Keratinocyte (primary cell): ENCODE data around the gene CDKN1C. TPM values are rescaled to one million over a fixed set of nuclear protein-coding genes. Genes with fewer than 3 reads are reported as not detected.

ENCODE experiments used
- DNase-seq: peaks from one replicate; pipeline ENCODE4 v3.0.0-alpha.2; 2011; ENCODE audit warnings: low read depth, missing footprints, low spot score
- FAIRE-seq: peaks from 2 replicates; lab custom pipeline; 2011; peaks lifted over from hg19 to GRCh38; lab: Jason Lieb, UNC
- H2AFZ ChIP-seq: 2 replicates; pipeline ENCODE4 v1.6.0; 2012; ENCODE audit warnings: low read length, control low read depth, inconsistent platforms; ENCODE audit not compliant: control insufficient read depth
- H3K27ac ChIP-seq: 2 replicates; pipeline ENCODE4 v1.5.1; 2011; ENCODE audit warnings: low read length; ENCODE audit not compliant: control insufficient read depth, insufficient read depth
- H3K27me3 ChIP-seq: 3 replicates; pipeline ENCODE4 v1.6.0; 2011; ENCODE audit warnings: low read length; ENCODE audit not compliant: control insufficient read depth, insufficient read depth; ENCODE audit errors: extremely low read depth
- H3K36me3 ChIP-seq, 2 experiments: 2 replicates in 1 of 2; 3 replicates in 1 of 2; pipeline ENCODE4 v1.5.1; 2011; ENCODE audit warnings: low read length in 2 of 2, mild to moderate bottlenecking in 1 of 2; ENCODE audit not compliant: control insufficient read depth in 2 of 2, insufficient read depth in 2 of 2; ENCODE audit errors: extremely low read depth in 1 of 2
- H3K4me1 ChIP-seq: 3 replicates; pipeline ENCODE4 v1.5.1; 2011; ENCODE audit warnings: low read length; ENCODE audit not compliant: control insufficient read depth, insufficient read depth; ENCODE audit errors: extremely low read depth
- H3K4me2 ChIP-seq: 3 replicates; pipeline ENCODE4 v1.6.0; 2011; ENCODE audit warnings: low read depth, low read length; ENCODE audit not compliant: control insufficient read depth, insufficient read depth; ENCODE audit errors: extremely low read depth
- H3K4me3 ChIP-seq, 3 experiments: fragments of 200-600 bp in 1 of 3; sonication (generic) in 1 of 3; 2 replicates in 2 of 3; 3 replicates in 1 of 3; pipeline ENCODE4 v1.5.1; 2011 to 2016; ENCODE audit warnings: low read length in 3 of 3, mild to moderate bottlenecking in 3 of 3, control low read depth in 2 of 3, inconsistent platforms in 1 of 3, low read depth in 1 of 3, mixed read lengths in 1 of 3, mixed run types in 1 of 3, moderate library complexity in 1 of 3; ENCODE audit not compliant: control insufficient read depth in 2 of 3, insufficient read depth in 2 of 3; ENCODE audit errors: extremely low read depth in 1 of 3
- H3K79me2 ChIP-seq: 2 replicates; pipeline ENCODE4 v1.6.0; 2012; ENCODE audit warnings: low read length; ENCODE audit not compliant: control insufficient read depth, insufficient read depth
- H3K9ac ChIP-seq: 3 replicates; pipeline ENCODE4 v1.6.0; 2011; ENCODE audit warnings: low read length; ENCODE audit not compliant: control insufficient read depth, insufficient read depth; ENCODE audit errors: extremely low read depth
- H3K9me1 ChIP-seq: 3 replicates; pipeline ENCODE4 v1.6.0; 2011; ENCODE audit warnings: low read length; ENCODE audit not compliant: control insufficient read depth, insufficient read depth; ENCODE audit errors: extremely low read depth
- H3K9me3 ChIP-seq: 2 replicates; pipeline ENCODE4 v1.5.1; 2012; ENCODE audit warnings: low read depth, low read length; ENCODE audit not compliant: control insufficient read depth
- H4K20me1 ChIP-seq: 3 replicates; pipeline ENCODE4 v1.6.0; 2011; ENCODE audit warnings: low read length; ENCODE audit not compliant: control insufficient read depth, insufficient read depth; ENCODE audit errors: extremely low read depth
- CTCF ChIP-seq, 3 experiments: IDR thresholded peaks in 1 of 3; conservative IDR thresholded peaks in 1 of 3; optimal IDR thresholded peaks in 1 of 3; 2 replicates in 2 of 3; 3 replicates in 1 of 3; pipeline versions ENCODE3 to v1.5.1; 2011; ENCODE audit warnings: low read length in 3 of 3, mild to moderate bottlenecking in 3 of 3, moderate library complexity in 2 of 3, control low read depth in 1 of 3, inconsistent platforms in 1 of 3; ENCODE audit not compliant: insufficient read depth in 2 of 3; ENCODE audit errors: extremely low read depth in 1 of 3
- EZH2 ChIP-seq: IDR thresholded peaks from one replicate; pipeline ENCODE4 v1.6.1; 2012; ENCODE audit warnings: inconsistent platforms, mild to moderate bottlenecking, low read length, moderate library complexity
- dilution Hi-C: fragments of 300-500 bp; cut with MboI; formaldehyde crosslinking; loops from one replicate; pipeline ENCODE4 v1.7.0; 2020; ENCODE audit warnings: low sequenced_read_pairs; ENCODE audit not compliant: extremely low pct_ligation_motif_present
- polyA plus RNA-seq, 5 experiments: library from polyadenylated mRNA; depleted of rRNA in 3 of 5; stranded (reverse) in 3 of 5; stranded (forward) in 1 of 5; unstranded in 1 of 5; fragments of >200 nt; gene quantifications; 1 replicate in 1 of 5; 2 replicates in 3 of 5; 3 replicates in 1 of 5; pipeline versions ENCODE4 v1.2.1 to v1.2.3, GENCODE V29; 2011 to 2012; ENCODE audit warnings: missing spikeins in 2 of 5, low read depth in 1 of 5, low replicate concordance in 1 of 5

Gene CDKN1C
- polyA plus RNA-seq, 1 donor (not counting 4 experiments of a cell fraction or from before 2014, with no cell fraction given) = 0.37 TPM

GRCh38 chr11:2874963-2875362, 10.6 kb downstream of the CDKN1C start:
- DNase-seq (no peak), FAIRE-seq (no peak)
- Histone ChIP-seq H3K9me1 (no peaks in the 10 kb centered on the region), H3K4me2 (no peak overlapping the region), H3K9ac (no peak overlapping the region), H4K20me1 (no peaks in the 10 kb centered on the region), H2AFZ (no peak overlapping the region), H3K36me3 (no peaks in the 10 kb centered on the region), H3K27me3 (peaks cover 26% of the 10 kb centered on the region), H3K9me3 (no peaks in the 10 kb centered on the region), H3K27ac (no peak overlapping the region), H3K79me2 (no peaks in the 10 kb centered on the region), H3K4me1 (no peaks in the 10 kb centered on the region), H3K4me3 (no peak overlapping the region)
- dilution Hi-C loops = no loop called here
- TF ChIP-seq EZH2 = no peak
- TF ChIP-seq CTCF (optimal IDR thresholded peaks at IDR 0.05 in 1 of 3, IDR thresholded peaks at IDR 0.05 in 1 of 3, conservative IDR thresholded peaks at IDR 0.05 in 1 of 3; ENCODE audit: extremely low read depth in 1 of 3, insufficient read depth in 2 of 3, low read length in 3 of 3) = no peak

GRCh38 chr11:2870969-2871680, 14.4 kb downstream of the CDKN1C start:
- Histone ChIP-seq H3K36me3 (no peaks in the 10 kb centered on the region), H3K9me1 (no peaks in the 10 kb centered on the region), H3K4me1 (no peaks in the 10 kb centered on the region), H3K4me2 (no peak overlapping the region), H3K9ac (no peak overlapping the region), H3K79me2 (no peaks in the 10 kb centered on the region), H3K9me3 (no peaks in the 10 kb centered on the region), H3K27me3 (peaks cover 50% of the 10 kb centered on the region), H2AFZ (no peak overlapping the region), H3K27ac (no peak overlapping the region), H3K4me3 (no peak overlapping the region), H4K20me1 (no peaks in the 10 kb centered on the region)
- dilution Hi-C loops = no loop called here
- DNase-seq (no peak), FAIRE-seq (no peak)
- no peak for TF ChIP-seq EZH2
- no peak for TF ChIP-seq CTCF (optimal IDR thresholded peaks at IDR 0.05 in 1 of 3, IDR thresholded peaks at IDR 0.05 in 1 of 3, conservative IDR thresholded peaks at IDR 0.05 in 1 of 3; ENCODE audit: extremely low read depth in 1 of 3, insufficient read depth in 2 of 3, low read length in 3 of 3)
